Middle frontal gyrus (tissue), 1 donor: ENCODE results near the gene RTKN.

Source experiments
- DNase-seq: peaks from one replicate; pipeline ENCODE4 v3.0.0-alpha.2; 2015; ENCODE audit warnings: low spot score; ENCODE audit errors: extremely low spot score

The RTKN gene

DNA sequence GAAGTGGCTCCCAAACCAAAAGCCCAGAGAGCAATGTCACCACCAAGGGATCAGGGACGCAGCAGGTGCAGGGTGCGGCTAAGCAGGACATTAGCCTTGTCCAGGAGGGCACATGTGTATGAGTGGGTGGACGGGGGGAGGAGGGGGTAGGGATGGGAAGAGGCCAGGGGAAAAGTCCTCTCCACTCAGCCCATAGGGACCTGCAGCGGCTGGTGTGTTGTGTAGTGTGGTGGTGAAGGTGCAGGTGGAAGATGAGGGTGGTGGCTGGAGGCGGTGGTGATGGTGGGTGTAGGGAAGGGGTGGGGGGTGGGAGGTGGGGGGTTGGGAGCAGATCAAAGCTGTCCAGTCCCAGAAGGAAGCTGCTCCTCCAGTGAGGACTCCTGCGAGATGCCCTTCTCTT is 24.0 kb downstream of the RTKN start:
- DNase-seq, result no peak

DNA sequence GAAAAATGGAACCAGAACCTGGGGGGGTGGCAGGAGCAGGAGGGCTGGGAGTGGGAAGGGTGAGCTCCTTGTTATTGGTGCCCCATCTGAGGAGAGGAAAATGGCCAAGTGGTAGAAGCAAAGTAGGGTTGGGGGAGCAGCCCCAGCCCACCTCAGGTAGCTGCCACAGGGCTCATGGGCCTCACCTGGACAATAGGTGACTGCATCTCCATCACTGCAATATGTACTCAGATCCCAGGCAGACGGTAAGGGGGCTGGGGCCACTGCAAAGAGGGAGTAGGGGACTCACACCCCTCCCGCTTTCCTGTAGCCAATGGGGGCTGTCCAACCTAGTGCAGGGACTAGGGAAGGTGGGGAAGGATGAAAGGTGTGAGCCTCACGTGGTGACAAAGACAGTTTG is 24.5 kb downstream of the RTKN start:
- no peak for DNase-seq

DNA sequence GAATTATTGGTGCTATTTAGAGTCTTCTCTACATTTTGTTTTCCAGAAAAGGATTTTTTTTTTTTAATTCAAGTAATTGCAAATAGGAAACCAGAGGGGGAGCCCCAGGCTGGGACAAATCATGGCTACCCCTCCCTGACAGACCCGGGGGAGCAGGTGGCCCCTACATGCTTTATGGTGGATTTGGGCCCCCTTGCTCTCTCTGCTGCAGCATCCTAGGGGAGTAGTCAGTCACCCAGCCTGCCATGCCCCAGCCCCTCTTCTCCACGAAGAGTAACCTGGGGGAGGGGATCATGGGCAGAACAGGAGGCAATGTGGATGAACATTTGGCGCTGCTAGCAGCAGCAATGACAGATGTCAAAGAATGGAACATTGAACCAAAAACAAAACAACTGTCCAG is 25.0 kb downstream of the RTKN start:
- DNase-seq, result no peak

DNA sequence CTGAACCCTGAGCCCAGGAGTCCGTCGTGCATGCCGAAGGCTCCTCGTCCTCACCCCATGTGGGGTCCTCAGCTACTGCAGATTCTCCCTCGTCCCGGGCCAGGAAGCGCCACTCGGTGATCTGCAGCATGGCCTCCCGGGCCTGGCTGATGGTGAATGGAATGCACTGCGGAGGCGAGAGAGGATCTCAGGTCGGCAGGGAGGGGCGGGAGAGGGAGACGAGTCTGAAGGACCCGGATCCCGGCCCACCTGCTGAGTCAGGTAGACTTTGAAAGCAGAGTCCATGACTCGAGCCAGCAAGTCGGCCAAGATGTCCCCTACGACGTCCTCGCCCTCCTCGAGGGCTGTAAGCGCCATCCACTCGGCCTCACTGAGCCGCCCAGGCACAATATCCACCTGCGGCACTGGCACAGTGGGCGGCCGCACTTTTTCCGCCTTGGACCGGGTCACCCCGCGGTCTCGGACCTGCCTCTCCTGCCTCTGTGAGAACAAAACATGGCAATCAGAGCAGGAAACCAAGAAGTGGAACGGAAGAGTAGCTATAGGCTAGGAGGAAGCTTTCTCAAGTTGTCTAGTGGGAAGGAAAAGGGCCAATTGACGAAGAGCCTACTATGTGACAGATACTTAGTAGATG is 25.9 kb downstream of the RTKN start:
- DNase-seq, result no peak

DNA sequence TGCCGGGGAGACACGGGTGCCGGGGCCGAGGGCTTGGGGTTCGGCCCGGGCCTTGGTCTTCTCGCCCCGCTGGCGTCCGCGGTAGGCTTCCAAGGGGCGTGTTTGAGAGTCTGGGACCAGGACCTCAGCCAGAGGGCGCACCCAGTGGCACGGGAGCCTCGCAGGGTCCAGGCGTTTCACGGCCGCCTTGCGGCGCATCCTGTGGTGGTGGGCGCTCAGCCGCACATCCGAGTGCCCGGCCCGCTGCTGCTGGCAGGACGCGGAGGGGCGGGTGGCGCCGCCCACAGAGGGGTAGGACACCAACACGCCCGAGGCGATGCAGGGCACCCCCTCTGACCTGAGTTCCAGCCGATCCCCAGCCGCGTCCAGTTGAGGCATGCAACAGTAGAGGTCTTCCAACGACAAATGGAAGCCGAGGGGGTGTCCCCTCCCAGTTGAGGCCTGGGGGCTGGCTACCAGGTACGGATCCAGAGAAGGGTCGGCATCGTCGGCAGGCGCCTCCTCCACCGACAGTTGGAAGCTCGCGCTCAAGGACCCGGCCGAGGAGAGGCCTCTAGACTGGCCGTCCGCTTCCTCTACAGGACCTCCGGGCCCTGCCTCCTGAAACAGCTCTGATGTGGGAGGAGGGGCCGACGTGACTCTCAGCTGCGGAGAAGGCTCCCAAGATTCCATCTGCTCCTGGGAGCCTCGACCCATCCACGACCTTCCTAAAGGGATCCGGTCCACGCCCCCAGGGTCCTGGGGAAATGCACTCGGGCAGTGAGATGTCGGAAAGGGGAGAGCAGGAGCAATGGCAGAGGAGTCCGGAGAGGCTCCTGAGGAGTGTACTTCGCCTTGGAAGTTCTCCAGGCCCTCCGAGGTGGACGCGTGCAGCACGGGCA is 26.6 kb downstream of the RTKN start:
- no peak for DNase-seq

DNA sequence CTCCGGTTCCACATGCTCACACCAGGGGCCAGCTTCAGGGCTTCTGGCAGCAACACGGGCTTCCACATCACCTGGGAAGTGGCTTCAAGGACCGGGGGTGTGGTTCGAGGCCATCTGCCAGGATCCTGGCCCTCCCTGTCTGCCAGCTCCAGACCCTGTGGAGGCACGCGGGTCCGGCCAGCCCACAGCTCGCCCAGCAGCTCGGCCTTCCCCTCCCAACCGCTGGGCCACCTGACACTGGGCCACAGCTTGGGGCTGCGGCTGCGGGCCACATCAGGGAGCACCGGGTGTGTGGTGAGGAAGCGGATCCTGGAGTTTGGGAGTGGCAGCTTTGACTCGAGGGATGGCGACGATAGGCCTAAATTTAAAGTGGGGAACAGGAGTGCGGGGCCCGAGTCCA is 27.3 kb downstream of the RTKN start:
- no peak for DNase-seq

DNA sequence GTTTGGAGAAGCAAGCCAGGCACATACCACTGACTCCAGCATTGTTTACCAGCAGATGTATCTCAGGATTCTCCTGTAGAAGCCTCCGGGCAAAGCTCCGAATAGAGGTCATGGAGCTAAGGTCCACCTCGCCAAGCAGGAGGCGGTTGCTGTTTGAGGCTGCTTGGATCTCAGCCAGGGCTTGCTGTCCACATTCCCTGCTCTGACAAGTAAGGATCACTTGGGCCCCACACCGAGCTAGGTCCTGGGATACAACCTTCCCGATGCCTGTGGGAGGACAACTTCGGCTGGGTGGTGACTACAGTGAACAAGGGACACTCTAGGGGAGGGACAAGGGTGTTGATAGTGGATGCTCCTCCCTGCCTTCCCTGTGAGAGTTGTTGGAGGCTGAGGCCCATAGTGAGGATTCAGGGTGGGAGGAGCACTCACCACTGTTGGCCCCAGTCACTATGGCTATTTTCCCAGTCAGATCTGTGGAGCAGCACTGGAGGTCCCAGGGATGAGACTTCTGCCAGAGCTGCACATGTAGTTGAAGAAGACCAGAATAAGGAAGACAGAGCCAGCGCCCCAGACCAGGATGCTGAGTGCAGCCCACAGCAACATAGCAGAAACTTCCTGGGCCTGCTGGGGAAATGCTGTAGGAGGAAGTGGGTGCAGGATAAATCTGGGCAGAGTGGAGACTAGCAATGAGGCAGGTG is 28.6 kb downstream of the RTKN start:
- DNase-seq, result no peak

DNA sequence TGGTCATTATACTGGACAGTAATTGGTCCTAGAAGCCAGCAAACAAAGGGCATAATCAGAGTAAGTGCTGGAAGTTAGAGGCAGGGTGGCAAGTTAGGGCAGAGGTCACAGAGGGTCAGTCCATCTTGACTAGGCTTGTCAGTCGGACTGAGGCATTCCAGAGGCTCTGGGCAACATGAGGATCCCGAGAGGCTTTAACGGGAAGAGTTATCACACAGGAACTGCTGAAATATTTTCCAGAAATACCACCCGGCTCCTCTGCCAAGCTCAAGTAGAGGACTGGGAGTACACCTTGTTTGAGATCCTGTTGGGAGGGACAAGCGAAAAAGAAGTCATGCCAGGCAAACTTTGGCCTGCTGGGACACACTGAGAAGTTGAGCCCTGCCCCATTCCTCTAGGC is 34.1 kb downstream of the RTKN start:
- no peak for DNase-seq

DNA sequence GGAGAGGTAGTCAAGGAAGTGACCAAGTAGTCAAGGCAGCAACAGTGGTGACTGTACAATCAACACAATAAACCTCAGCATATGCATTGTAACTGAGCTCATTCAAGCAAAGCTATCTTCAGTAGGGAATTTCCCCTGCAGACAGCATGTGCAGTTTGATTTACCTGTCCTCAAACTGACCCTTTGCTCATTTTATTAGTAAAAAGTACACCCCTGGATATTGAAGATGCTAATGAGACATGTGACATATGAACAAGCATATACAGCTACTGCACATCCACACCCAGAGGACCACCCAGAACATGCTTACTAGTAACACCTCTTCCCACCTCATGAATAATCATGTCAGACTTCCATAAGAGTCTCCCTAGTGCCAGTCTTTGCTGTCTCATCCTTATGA is 35.7 kb downstream of the RTKN start:
- no peak for DNase-seq

DNA sequence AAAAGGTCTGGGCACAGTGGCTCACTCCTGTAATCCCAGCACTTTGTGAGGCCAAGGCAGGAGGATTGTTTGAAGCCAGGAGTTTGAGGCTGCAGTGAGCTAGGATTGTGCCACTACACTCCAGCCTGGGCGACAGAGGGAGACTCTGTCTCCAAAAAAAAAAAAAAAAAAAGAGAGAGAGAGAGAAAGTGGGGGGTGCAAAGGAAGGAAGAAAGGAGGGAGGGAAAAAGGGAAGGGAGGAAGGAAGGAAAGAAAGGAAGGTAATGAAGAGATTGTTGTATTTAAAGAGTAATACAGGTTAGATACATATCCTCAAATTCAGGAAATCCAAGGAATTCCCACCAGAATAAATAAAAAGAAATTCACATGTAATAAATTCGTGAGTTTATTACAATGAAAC is 39.8 kb downstream of the RTKN start:
- DNase-seq, result no peak

DNA sequence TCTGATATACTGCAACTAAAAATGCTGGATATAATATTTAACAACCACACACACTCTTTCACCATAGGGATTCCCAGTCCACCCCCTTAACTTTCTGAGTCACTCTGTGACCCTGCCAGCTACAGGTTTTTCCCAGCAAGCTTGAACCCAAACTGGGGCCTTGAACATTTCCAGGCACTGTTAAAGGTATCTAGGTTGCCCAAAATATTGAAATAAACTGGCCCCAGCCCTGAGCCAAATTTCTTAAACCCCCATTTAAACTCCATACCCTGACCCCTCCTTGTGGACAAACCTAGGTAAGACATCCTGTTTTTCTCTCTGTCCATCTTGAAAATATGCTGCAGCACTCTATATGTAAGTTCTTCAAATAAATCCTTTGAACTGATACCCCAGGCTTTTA is 42.0 kb downstream of the RTKN start:
- DNase-seq, result no peak

DNA sequence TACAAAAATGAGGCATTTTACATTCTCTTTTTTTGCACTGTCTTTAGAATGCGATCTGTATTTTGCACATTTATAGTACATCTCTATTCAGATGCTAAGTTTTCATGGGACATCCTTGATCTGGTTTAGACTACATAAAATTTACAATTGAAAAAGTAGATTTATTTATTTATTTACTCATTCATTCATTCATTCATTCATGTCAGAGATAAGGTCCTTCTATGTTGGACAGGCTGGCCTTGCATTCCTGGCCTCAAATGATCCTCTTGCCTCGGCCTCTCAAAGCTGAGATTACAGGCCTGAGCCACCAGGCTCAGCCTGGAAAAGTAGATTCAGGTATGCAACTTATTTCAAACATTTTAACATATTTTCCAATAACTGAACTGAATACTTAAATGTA is 45.6 kb downstream of the RTKN start:
- no peak for DNase-seq

DNA sequence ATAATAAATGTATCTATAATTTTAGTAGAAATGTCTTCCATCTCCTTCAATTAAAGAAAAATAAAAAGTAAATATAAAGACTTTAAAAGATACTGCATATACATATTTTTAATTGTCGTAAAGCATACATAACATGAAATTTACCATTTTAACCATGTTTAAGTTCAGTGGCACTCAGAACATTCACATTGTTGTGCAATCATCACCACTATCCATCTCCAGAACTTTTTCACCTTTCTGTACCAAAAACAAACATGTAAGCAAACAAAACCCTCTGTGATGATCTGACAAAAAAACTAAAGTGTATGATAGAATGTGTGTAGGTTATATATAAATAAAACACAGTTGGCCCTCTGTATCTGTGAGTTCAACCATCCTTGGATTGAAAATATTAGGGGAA is 48.2 kb downstream of the RTKN start:
- DNase-seq, result no peak

DNA sequence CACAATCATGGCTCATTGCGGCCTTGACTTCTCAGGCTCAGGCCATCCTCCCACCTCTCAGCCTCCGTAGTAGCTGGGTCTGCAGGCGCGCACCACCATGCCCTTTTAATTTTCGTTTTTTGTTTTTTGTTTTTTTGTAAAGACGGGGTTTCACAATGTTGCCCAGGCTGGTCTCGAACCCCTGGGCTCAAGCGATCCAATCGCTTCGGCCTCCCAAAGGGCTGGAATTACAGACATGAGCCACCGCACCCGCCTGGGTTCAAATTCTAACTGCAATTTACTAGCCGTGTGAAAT is 49.3 kb downstream of the RTKN start:
- no peak for DNase-seq

DNA sequence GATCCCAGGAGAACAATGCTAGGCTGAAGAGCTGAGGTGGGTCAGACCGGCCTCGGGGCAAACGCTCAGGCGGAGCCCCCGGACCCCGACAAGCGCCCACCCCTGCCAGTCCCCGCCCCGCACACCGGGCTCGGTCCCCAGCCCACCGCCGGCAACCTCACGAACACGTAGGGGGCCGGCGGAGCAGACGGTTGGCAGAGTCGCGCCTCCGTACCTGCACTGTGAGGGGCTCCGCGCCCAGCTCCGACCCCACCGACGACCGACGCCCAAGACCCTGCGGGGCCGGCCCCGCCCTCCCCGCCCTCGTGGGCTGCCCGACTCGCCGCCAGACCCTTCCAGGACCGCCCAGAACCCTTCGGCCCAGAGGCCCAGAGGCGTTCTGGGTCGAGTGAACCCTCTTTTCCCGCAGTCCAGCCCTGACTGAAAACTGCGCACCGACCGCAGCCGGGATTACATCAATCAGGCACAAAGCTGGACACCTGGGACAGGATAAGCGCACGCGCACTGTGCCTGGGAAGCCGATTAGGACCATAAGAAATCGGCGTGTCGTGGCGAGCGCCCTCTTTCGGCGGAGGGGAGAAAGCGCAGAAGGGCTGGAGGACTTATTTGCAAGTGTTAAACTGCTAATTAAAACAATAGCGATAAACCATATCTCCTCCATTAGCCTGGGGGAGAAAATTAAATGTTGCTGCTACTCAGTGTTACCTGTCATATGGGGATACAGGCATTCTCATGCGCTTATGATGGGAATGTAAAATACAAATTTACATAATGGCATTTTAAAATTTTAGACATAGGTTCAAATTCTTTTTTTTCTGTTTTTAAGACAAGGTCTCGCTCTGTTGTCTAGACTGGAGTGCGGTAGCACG is 49.9 kb downstream of the RTKN start:
- DNase-seq, result peak; percentile 92

DNA sequence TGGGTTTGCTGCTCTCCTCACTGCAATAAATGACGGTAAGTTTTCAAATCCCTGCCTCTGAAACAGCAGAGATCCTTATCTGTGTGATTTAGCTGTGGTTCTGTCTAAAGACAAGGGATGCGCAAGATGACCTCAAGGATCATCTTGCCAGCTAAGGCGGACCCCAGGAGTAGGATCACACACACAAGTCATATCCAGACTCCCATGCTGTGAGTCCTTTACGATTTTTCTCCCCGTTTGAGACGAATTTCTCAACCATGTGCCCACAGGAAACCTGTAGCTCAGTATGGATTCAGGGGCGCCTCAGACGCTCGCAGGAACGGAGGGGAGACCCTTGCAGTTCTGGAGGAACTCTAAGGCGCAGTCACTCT is 50.5 kb downstream of the RTKN start:
- DNase-seq, result no peak

DNA sequence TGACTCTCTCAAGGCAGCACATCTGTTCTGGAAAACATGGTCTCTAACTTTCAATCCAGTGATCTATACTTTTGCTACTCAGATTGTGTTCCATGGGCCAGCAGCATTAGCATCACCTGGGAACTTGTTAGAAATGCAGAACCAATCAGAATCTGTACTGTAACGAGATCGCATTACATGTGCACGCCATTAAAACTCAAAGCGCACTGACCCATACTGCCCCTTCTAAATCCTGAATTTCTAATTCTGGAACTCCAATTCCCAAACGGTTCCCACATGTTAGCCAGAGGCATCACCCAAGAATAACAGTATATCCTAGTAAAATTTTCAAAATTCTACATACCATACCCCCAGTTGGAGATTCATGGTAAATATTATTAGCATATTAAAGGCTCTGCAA is 51.1 kb downstream of the RTKN start:
- no peak for DNase-seq

DNA sequence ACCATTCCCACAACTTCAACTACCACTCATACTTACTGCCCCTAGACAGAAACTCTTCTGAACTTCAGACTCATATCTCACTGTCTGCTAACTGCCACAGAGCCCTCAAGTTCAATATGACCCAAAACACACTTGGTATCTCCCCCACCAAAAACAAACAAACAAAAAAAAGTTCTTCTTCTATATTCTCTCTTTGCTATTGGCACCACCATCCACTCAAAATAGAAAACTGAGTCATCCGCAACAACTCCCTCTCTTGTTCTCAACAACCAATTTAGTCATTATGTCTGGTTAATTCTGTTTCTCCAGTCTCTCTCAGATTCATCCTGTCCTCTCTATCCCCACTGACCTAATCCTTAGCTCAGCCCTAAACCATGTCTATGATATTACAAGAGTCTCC is 54.4 kb downstream of the RTKN start:
- no peak for DNase-seq

DNA sequence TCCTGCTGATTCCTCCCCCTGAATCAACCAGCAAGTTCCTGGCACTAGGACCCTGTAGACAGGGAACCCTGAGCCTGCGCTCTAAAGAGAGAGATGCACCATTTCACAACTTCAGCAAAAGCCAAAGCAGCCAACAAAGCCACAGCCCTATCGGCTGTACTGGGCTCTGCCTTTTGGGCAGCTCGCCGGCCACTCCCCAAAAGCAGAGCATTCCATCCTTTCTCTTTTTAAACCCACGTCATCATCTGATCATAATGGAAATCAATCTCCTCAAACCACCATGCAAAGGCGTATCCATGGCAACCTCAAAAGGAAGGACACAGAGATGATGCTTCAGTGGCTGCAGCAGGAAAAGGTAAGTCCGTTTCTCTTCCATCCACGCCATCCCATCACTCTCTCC is 56.3 kb downstream of the RTKN start:
- peak; percentile 79 for DNase-seq

DNA sequence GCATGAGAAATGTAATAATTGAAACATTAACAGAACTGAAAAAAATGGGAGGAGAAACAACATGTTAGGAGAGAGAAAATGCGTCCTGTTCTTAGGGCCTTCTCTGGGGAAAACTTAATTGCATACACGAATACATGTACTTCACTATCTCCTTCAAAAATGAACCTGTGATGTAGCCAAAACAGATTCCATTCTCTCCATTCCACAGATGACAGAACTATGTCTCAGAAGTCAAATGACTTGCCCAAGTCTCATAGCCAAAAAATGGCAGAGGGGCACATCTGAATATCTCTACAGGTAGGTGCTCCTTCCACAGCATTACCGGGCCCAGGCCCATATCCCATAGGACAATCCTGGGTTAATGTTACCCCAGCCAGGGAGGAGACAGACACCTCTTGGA is 57.7 kb downstream of the RTKN start:
- no peak for DNase-seq

DNA sequence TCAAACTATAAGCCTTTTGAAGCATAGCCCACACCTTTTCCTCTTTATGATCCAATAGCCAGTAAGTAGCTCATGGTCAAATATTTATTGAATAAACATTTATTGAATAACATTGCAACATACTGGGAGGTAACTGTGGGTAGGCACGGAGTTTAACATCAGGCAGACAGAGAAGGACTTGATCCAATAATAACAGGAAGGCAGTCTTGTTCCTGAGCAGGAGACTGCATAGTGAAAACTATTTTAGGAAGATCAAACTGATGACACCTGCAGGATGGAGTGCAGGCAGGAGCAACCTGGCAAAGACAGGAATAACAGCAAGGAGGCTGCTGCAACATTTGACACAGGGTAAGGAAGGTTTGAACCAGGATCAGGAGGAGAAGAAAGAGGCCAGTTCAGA is 58.5 kb downstream of the RTKN start:
- no peak for DNase-seq

DNA sequence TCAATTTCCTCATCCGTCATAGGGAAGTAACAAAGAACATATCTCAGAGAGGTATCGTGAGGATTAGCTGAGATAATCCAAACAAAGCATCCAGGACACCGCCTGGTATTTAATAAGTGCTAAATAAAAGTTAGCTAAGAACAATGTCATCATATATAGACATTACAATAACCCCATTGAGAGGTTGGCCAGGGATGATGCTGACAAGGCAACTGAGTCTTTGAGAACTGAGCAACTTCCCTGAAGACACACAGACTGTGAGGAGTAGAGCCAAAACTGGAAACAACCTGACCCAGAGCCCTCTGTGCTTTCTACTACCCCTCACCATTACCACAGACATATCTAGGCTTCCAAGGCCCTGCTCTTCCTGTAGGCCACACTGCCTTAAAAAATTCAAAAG is 60.0 kb downstream of the RTKN start:
- no peak for DNase-seq
